HG03108 (cell line): Measurements from ENCODE around the gene MOSMO.
"Not testable (repeated sequence)": the region's sequence is repeated elsewhere in the genome, so short reads cannot be mapped to it uniquely, and the experiment has no call there.

Source experiments
- ATAC-seq: cut with Tn5 transposase; IDR thresholded peaks from one replicate; pipeline ENCODE4 v1.9.1; 2021; ENCODE audit warnings: moderate library complexity; ENCODE audit not compliant: unreplicated experiment

The MOSMO gene

DNA sequence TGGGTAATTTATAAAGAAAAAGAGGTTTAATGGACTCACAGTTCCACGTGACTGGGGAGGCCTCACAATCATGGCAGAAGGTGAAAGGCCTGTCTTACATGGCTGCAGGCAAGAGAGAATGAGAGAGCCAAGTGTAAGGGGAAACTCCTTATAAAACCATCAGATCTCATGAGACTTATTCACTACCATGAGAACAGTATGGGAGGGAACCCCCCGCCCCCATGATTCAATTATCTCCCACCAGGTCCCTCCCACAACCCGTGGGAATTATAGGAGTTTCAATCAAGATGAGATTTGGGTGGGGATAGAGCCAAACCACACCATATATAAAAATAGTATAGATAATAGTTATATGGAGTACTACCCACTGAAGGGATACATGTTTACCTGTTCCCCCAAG lies 36.0 kb downstream of the MOSMO start:
- ATAC-seq, result not testable (repeated sequence)

DNA sequence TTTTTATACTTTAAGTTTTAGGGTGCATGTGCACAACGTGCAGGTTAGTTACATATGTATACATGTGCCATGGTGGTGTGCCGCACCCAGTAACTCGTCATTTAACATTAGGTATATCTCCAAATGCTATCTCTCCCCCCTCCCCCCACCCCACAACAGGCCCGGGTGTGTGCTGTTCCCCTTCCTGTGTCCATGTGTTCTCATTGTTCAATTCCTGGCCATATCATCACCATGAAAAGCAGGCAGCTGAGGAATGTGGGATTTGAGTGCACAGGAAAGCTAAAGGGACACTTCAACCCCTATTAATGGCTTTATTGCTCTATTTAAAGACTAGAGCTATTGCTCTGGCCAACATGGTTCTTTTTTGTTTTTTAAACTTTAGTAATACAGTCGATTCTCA lies 38.0 kb downstream of the MOSMO start:
- ATAC-seq, result not testable (repeated sequence)

- no peak for ATAC-seq
Measured at GRCh38 chr16:22050963-22051362, 43.1 kb downstream of the MOSMO start.

DNA sequence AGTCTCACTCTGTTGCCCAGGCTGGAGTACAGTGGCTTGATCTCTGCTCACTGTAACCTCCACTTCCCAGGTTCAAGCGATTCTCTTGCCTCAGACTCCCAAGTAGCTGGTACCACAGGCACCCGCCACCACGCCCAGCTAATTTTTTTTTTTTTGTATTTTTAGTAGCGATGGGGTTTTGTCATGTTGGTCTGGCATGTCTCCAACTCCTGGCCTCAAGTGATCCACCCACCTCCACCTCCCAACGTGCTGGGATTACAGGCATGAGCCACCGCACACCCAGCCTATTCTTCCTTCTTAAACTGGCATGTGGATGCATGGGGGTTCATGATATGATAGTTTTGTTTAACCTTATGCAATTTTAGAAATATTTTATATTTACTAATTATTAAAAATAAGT lies 45.1 kb downstream of the MOSMO start:
- no peak for ATAC-seq

DNA sequence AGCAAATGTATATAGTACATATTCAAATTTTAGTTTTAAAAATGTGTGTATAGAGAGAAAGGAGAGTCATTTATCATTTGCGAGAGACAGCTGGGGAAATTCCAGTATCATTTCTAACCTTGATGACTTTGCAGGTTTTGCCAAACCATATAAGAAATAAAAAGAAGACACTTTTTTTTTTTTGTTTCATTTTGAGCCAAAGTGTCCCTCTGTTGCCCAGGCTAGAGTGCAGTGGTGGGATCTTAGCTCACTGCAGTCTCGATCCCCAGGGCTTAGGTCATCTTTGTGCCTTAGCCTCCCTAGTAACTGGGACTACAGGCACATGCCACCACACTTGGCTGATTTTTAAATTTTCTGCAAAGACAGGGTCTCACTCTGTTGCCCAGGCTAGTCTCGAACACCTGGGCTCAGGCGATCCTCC lies 46.0 kb downstream of the MOSMO start:
- no peak for ATAC-seq

DNA sequence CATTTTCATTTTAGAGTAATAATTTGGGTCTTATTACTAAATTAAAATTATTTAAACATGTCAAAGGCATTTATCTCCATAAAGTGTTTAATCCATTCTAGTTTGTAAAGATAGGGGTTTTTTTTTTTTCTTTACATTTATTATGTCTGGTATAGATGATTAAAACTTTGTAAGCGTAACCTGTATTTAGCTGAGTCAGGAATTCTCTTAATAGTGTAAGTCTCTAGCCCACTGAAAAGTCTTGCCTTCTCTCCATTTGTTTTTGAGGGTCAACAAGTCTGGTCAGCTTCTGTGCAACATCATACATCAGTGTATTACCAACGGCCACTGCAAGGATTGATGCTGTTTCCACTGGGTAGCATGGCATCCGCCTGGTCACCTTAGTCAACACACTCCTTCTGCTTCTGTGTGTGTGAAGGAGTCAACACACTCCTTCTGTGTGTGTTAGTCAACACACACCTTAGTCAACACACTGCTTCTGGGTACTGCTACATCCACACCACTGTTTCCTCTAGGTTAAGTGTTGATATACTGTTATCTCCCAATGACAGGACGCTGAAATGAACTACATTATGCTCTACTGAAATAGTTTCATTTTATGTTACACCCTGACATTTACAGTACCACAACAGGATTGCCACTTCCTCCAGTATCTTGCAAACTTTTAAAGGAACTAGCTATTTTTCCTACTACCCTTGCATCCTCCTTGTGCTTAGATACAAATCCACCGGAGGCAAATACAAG lies 47.1 kb downstream of the MOSMO start:
- ATAC-seq, result no peak

- ATAC-seq, result no peak
Measured at GRCh38 chr16:22055881-22056280, 48.0 kb downstream of the MOSMO start.

- ATAC-seq, result no peak
Measured at GRCh38 chr16:22063888-22064467, 56.1 kb downstream of the MOSMO start.

- no peak for ATAC-seq
Measured at GRCh38 chr16:22065252-22065651, 57.3 kb downstream of the MOSMO start.

DNA sequence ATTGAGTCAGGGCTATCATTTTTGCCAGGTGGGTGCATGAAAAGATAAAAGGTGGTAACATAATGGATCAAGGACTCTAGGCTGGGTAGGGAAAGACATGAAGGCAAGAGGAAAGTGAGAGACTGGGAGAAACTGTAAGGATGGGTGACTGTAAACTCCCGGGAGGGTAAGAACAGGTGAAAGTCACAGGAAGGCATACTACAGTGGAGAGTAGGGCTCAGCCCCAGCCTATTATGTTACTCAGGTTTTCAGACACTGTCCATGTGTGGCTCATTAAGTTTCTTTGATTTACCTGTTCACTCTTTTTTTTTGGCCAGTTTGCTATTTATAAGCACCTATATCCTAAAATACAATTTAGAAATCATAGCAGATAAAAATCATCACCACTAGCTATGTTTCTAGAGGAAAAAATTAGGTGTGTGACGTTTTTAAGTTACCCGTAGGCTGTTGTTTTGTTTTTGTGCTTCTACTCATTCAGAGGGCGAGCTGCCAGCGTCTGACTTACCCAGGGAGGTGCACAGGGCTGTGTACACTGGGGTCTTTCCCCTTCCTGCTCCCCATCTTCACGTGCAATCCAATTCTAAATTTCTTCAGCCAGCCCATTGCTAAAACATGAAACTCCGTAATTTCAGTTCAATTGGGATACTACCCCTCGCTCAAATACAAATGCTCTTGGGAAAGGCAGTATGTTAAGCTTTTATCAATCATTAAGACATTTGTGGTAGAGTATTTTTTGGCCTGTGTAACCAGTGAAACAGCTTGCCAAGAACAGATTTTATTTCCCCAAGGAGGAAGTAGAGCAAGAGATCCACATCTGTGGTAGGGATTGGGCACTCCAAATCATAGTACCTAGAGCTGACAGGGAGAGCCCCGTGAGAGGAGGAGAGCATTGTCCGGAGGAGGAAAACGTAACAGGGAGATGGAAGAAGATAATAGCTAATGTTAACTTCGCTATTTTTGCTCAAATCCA lies 62.7 kb downstream of the MOSMO start:
- ATAC-seq, result no peak

GRCh38 chr16:22071331-22071910 lies 63.5 kb downstream of the MOSMO start:
- no peak for ATAC-seq

DNA sequence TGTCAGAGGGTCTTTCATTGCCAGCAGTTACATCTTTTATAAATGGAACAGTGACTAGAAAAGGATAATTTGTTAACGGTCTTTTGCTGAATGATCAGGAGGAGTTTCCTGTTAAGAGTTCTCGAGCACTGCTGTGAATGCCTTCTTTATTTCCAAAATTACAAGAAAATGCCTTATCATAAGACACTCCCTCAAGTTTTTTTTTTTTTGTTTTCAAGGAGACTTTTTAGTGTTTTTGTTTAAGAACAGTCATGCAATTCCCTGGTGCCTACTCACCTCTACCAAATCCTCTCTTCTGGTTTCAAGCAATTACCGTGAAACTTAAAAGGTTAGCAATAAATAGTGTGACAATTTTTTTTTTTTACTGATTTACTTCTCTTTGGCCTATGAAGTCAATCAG lies 65.4 kb downstream of the MOSMO start:
- ATAC-seq, result no peak

DNA sequence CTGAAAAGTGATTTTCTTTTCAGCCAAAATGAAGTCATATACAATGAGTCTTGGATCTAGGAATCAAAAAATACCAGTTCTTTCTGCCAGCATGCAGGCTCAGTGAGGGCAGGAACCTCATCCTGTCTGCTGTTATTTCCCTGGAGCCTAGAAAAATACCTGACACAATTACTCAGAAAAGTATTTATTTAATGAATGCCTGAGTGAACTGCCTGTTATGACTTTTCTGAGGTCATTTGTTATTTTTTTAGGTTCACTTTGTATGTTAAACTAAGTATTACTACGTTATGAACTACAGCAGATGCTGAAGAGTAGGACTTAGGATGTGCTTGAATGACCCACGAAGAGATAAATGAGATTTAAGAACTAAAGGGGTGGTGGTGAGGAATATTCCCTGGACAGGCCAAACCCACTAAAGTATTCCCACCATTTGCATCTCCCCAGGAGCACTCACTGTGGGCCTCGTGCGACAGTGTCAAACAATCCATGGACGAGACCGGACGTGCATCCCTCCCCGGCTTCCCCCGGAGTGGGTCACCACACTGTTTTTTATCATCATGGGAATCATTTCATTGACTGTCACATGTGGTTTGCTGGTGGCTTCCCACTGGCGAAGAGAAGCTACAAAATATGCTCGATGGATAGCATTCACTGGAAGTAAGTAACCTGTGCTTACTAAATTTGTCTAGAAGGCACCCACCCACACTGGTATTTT lies 67.3 kb downstream of the MOSMO start:
- no peak for ATAC-seq

- ATAC-seq, result no peak
Measured at GRCh38 chr16:22075776-22076175, 67.9 kb downstream of the MOSMO start.

- ATAC-seq, result no peak
Measured at GRCh38 chr16:22077700-22078313, 69.9 kb downstream of the MOSMO start.

DNA sequence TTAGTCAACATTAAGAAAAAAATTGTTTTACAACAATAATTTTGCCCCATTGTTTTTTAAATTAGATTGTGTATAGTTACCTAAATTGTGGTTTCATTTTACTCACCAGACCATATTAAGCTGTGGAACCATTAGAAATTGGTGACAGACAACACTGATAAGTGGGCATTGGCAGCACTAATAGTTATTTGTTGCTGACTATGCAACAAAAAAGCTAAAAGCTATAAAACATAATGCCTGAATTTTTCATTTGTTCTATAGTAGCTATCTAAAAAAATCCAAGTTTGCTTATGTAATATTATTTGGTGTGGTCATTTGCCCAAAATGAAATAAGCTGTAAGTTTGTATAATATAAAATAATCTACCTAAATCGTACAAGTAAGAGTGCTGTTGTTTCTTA lies 70.7 kb downstream of the MOSMO start:
- no peak for ATAC-seq

DNA sequence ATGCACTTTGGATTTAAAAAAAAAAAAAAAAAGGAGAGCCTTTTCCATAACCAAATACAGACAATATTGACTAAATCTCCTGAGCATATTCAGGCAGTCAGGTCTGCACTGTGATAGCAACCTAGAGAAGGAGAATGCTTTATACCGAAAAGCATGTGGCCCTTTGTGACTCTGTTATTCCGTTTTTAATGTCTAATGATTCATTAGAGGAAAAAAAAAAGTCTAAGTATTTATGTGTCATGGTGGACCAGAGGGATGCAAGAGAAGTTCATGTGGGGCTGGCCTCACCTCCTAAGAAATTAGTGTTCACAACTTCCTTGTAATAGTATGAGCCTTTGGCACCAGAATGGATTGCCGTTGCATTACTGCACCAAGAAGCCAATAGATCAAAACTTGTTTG lies 73.1 kb downstream of the MOSMO start:
- ATAC-seq, result no peak

DNA sequence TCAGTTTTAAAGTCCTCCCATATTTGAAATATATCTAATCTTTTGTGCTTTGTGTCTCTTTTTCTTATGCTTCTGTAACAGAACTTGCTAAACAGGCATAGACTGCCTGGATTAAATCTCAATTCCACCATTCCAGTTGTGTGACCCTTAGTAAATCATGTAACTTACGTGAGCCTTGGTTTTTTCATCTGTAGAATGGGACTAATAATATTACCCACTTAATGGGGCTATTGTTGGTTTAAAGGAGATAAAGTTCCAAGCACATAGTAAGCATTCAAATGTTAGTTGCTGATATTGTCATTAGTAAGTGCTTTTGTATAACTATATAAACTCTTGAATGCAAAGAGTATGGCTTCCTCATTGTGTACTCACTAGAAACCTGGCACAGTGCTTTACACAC lies 78.5 kb downstream of the MOSMO start:
- ATAC-seq, result no peak

GRCh38 chr16:22088642-22089041 lies 80.7 kb downstream of the MOSMO start:
- ATAC-seq, result no peak

DNA sequence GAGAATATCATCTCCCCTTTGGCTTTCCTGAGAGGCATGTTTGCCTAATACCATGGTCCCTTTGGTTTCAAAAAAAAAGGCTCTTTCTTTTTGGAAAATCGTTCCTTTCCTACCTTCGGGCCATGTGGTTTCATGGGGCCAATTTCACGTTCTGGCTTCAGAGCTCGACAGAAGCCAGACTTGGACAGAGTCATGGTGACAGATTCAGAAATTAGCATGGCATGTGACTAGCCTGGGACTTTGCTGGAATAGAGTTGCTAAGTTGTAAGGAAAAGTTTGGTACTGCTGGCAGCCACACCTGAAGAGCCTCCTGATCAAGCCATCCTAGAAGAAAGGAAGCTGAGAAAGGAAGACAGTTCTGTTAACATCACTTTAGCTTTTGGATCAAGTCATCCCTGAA lies 82.0 kb downstream of the MOSMO start:
- ATAC-seq, result no peak
